ENCODE measurements around the gene PDE4D. TPM values are rescaled to one million over a fixed set of nuclear protein-coding genes. Genes with fewer than 3 reads are reported as not detected.
"Not testable (repeated sequence)": the region's sequence is repeated elsewhere in the genome, so short reads cannot be mapped to it uniquely, and the experiment has no call there.

The PDE4D gene
- total and polyA plus RNA-seq, 3 experiments from 2014 or later = 5.6 to 18.3 (median 17.7) TPM

DNA sequence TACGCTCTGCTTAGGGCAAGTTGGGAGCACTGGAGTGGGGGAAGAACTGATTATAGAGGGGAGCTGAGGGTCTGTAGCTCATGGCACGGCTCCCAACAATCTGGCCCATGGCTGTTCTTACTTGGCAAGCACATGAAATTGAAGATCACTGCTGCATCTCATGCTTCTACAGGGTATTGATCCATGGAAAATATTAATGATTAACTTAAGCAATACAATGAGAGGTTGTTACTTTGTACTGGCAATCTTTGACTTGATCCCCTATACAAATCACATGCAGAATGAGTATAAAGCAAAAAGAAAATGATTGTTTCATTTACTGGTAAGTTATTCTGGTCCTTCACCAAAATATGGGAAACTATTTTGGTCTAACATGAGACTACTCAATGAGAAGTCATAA is 481.1 kb downstream of the PDE4D start:
- no peak for DNase-seq
- peaks cover 3 to 5% of the 10 kb centered on the region in 2 donors for H3K27me3 Mint-ChIP-seq
- no peak overlapping the region for H3K27ac Mint-ChIP-seq
- no peaks in the 10 kb centered on the region for H3K27me3 ChIP-seq (ENCODE audit: insufficient read depth, low read length, poor library complexity, severe bottlenecking)
- no peak overlapping the region for H3K4me3 ChIP-seq (ENCODE audit: low read length)
- H3K9me3 ChIP-seq (ENCODE audit: low read length) = no peaks in the 10 kb centered on the region
- no peaks in the 10 kb centered on the region for H3K36me3 ChIP-seq (ENCODE audit: insufficient read depth, low read length)
- H3K36me3 Mint-ChIP-seq = peaks cover 0 to 4% (median 0%) of the 10 kb centered on the region in 3 donors
- POLR2A ChIA-PET = no interaction called here
- H3K4me1 Mint-ChIP-seq = no peaks in the 10 kb centered on the region
- no peak overlapping the region for H3K27ac ChIP-seq (ENCODE audit: low read depth, low read length)
- H3K9me3 Mint-ChIP-seq = peaks cover 2 to 12% (median 5%) of the 10 kb centered on the region in 5 donors
- no peaks in the 10 kb centered on the region for H3K4me1 ChIP-seq (ENCODE audit: insufficient read depth, low read length)
- CTCF ChIA-PET = no interaction called here
- H3K4me3 Mint-ChIP-seq = no peak overlapping the region

DNA sequence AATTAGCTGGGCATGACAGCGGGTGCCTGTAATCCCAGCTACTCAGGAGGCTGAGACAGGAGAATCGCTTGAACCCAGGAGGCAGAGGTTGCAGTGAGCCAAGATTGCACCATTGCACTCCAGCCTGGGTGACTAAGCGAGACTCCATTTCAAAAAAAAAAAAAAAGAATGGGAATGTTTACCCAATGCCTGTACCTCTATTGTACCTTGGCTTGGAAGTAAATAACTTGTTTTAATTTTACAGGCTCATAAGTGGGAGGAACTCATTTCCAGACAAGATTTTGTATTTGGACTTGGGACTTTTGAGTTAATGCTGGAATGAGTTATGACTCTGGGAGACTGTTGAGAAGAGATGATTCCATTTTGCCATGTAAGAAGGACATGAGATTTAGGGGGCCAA is 484.5 kb downstream of the PDE4D start:
- H3K4me3 Mint-ChIP-seq; H3K9me3 ChIP-seq (ENCODE audit: low read length); CTCF ChIA-PET; H3K27ac ChIP-seq (ENCODE audit: low read depth, low read length); H3K27me3 Mint-ChIP-seq; DNase-seq; H3K4me3 ChIP-seq (ENCODE audit: low read length); H3K36me3 Mint-ChIP-seq; POLR2A ChIA-PET; H3K4me1 ChIP-seq (ENCODE audit: insufficient read depth, low read length); H3K27me3 ChIP-seq (ENCODE audit: insufficient read depth, low read length, poor library complexity, severe bottlenecking); H3K4me1 Mint-ChIP-seq; H3K27ac Mint-ChIP-seq; H3K36me3 ChIP-seq (ENCODE audit: insufficient read depth, low read length): not testable (repeated sequence)
- peaks cover 2 to 16% (median 7%) of the 10 kb centered on the region in 5 donors for H3K9me3 Mint-ChIP-seq

DNA sequence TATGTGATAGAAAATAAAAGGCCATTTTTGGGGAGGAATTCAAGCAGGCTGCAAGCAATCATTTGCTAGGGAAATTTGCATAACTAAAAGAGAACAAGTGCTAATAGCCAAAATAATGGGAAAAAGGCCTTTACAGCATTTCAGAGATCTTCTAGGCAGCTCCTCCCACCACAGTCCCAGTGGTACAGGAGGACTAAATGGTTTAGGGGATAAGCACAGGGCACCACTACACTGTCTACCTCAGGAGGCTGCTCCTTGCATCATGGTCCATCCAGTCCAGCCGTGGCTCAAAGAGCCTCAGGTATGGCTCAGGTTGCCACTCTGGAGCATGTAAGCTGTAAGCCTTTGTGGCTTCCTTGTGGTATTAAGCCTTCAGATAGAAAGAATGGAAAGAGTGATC is 485.6 kb downstream of the PDE4D start:
- no peak overlapping the region for H3K27ac ChIP-seq (ENCODE audit: low read depth, low read length)
- no peak overlapping the region for H3K4me3 ChIP-seq (ENCODE audit: low read length)
- Mint-ChIP-seq H3K27ac (no peak overlapping the region), H3K36me3 (peaks cover 0 to 4% (median 0%) of the 10 kb centered on the region in 3 donors), H3K9me3 (peaks cover 2 to 16% (median 7%) of the 10 kb centered on the region in 5 donors), H3K4me1 (no peaks in the 10 kb centered on the region), H3K4me3 (no peak overlapping the region), H3K27me3 (peaks cover 0 to 5% of the 10 kb centered on the region in 2 donors)
- H3K4me1 ChIP-seq (ENCODE audit: insufficient read depth, low read length) = no peaks in the 10 kb centered on the region
- CTCF ChIA-PET = no interaction called here
- H3K36me3 ChIP-seq (ENCODE audit: insufficient read depth, low read length) = no peaks in the 10 kb centered on the region
- DNase-seq = no peak
- H3K9me3 ChIP-seq (ENCODE audit: low read length) = no peaks in the 10 kb centered on the region
- POLR2A ChIA-PET = no interaction called here
- H3K27me3 ChIP-seq (ENCODE audit: insufficient read depth, low read length, poor library complexity, severe bottlenecking) = no peaks in the 10 kb centered on the region

DNA sequence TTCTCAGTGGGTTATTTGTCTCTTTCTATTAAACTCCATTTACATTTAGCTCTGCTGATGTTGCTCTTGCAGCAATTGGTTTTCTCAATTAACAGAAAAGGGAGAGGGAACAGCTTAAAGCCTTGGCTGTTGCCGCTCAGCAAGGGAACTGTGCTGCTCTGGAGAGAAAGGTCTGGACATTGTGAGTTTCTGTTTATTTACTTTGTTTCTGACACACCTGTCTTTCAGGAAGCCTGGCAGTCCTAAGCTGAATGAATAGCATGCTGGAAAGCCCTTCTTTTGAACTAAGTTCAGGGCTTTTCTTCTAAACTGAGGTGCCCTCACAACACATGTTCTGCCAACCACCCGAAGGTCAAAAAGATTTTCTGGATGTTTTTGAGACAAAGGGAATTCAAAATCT is 491.9 kb downstream of the PDE4D start:
- H3K36me3 ChIP-seq (ENCODE audit: insufficient read depth, low read length) = no peaks in the 10 kb centered on the region
- no peaks in the 10 kb centered on the region for H3K27me3 ChIP-seq (ENCODE audit: insufficient read depth, low read length, poor library complexity, severe bottlenecking)
- Mint-ChIP-seq H3K4me1 (no peaks in the 10 kb centered on the region), H3K27me3 (peaks cover 0 to 2% of the 10 kb centered on the region in 2 donors), H3K36me3 (no peaks in the 10 kb centered on the region), H3K4me3 (no peak overlapping the region), H3K27ac (no peak overlapping the region), H3K9me3 (peaks cover 0 to 2% (median 2%) of the 10 kb centered on the region in 5 donors)
- no peaks in the 10 kb centered on the region for H3K4me1 ChIP-seq (ENCODE audit: insufficient read depth, low read length)
- ChIA-PET POLR2A (no interaction called here), CTCF (no interaction called here)
- no peak overlapping the region for H3K27ac ChIP-seq (ENCODE audit: low read depth, low read length)
- H3K9me3 ChIP-seq (ENCODE audit: low read length) = no peaks in the 10 kb centered on the region
- H3K4me3 ChIP-seq (ENCODE audit: low read length) = no peak overlapping the region
- DNase-seq = no peak

DNA sequence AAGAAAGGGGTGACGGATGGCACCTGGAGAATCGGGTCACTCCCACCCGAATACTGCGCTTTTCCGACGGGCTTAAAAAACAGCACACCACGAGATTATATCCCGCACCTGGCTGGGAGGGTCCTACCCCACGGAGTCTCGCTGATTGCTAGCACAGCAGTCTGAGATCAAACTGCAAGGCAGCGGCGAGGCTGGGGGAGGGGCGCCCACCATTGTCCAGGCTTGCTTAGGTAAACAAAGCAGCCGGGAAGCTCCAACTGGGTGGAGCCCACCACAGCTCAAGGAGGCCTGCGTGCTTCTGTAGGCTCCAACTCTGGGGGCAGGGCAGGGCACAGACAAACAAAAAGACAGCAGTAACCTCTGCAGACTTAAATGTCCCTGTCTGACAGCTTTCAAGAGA is 498.6 kb downstream of the PDE4D start:
- DNase-seq; H3K9me3 ChIP-seq (ENCODE audit: low read length); H3K9me3 Mint-ChIP-seq; H3K27ac ChIP-seq (ENCODE audit: low read depth, low read length); H3K27ac Mint-ChIP-seq; H3K4me1 Mint-ChIP-seq; H3K36me3 Mint-ChIP-seq; H3K4me1 ChIP-seq (ENCODE audit: insufficient read depth, low read length); H3K27me3 ChIP-seq (ENCODE audit: insufficient read depth, low read length, poor library complexity, severe bottlenecking); H3K4me3 Mint-ChIP-seq; POLR2A ChIA-PET; CTCF ChIA-PET; H3K4me3 ChIP-seq (ENCODE audit: low read length); H3K36me3 ChIP-seq (ENCODE audit: insufficient read depth, low read length): not testable (repeated sequence)
- peaks cover 0 to 17% of the 10 kb centered on the region in 2 donors for H3K27me3 Mint-ChIP-seq

DNA sequence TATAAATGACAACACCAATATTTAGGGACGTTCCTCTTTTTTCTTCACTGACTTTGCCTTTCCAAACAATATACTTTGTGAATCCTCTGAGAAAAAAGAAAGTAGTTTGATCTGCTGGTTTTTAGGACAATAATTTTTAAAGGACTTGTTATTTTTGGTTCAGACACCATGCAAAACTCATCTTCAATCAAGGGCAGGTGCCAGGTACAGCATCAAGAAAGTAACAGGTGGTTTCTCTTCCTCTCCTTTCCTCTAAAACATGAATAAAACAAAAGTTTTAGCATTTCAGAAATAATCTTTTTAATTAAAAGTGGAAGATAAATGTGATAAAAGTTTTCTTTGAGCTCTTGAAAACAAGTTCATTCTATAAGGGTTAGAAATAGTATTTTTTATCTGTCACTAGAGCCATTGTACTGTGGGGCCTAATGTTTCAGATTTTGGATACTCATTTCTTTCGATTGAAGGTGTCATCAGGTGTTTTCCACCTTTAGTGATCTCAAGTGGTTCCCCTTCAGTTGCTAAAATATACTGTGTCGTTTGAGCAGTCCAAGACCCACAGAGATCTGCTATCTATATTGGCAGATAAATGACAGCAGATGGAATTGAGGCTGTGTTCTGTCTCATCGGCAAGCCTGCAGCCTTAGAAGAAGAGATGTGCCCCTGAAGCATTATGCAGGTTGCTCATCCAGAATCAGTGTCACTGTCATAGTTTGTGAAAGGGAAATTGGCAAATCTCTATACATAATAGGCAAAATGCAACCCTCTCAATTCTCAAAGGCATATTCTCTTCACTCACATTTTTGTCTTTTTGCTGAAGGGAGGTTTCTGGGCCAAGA is 499.7 kb downstream of the PDE4D start:
- no peaks in the 10 kb centered on the region for H3K4me1 Mint-ChIP-seq
- ChIA-PET POLR2A (no interaction called here), CTCF (no interaction called here)
- H3K4me3 ChIP-seq (ENCODE audit: low read length) = no peak overlapping the region
- H3K9me3 ChIP-seq (ENCODE audit: low read length) = no peaks in the 10 kb centered on the region
- DNase-seq = no peak
- peaks cover 0 to 20% of the 10 kb centered on the region in 2 donors for H3K27me3 Mint-ChIP-seq
- H3K36me3 ChIP-seq (ENCODE audit: insufficient read depth, low read length) = no peaks in the 10 kb centered on the region
- no peaks in the 10 kb centered on the region for H3K36me3 Mint-ChIP-seq
- H3K9me3 Mint-ChIP-seq = no peaks in the 10 kb centered on the region
- H3K27me3 ChIP-seq (ENCODE audit: insufficient read depth, low read length, poor library complexity, severe bottlenecking) = no peaks in the 10 kb centered on the region
- H3K27ac Mint-ChIP-seq = no peak overlapping the region
- H3K4me1 ChIP-seq (ENCODE audit: insufficient read depth, low read length) = no peaks in the 10 kb centered on the region
- H3K4me3 Mint-ChIP-seq = no peak overlapping the region
- no peak overlapping the region for H3K27ac ChIP-seq (ENCODE audit: low read depth, low read length)

DNA sequence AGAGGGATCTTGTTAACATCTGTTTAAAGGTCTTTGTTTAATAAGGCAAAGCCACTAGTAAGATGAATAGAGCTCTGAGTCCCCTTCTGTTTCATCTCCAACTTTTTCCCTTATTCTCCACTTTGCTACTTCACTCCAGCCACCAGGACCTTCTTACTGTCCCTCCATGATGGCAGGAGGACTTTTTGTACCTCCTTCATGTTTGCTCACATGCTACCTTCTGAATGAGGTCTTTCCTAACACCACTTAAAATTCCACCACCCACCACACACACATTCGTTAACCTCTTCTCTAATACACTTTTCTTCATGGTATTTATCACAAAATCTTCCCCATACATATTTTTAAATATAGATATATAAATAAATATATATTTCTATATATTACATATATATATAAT is 501.9 kb downstream of the PDE4D start:
- ChIA-PET CTCF (no interaction called here), POLR2A (no interaction called here)
- Histone ChIP-seq H3K4me1 (ENCODE audit: insufficient read depth, low read length) (no peaks in the 10 kb centered on the region), H3K27me3 (ENCODE audit: insufficient read depth, low read length, poor library complexity, severe bottlenecking) (no peaks in the 10 kb centered on the region), H3K27ac (ENCODE audit: low read depth, low read length) (no peak overlapping the region), H3K36me3 (ENCODE audit: insufficient read depth, low read length) (no peaks in the 10 kb centered on the region), H3K9me3 (ENCODE audit: low read length) (no peaks in the 10 kb centered on the region), H3K4me3 (ENCODE audit: low read length) (no peak overlapping the region)
- no peaks in the 10 kb centered on the region for H3K4me1 Mint-ChIP-seq
- no peaks in the 10 kb centered on the region for H3K36me3 Mint-ChIP-seq
- H3K27me3 Mint-ChIP-seq = peaks cover 0 to 27% of the 10 kb centered on the region in 2 donors
- no peaks in the 10 kb centered on the region for H3K9me3 Mint-ChIP-seq
- no peak for DNase-seq
- no peak overlapping the region for H3K4me3 Mint-ChIP-seq
- H3K27ac Mint-ChIP-seq = peak overlapping the region in 1 of 8 donors; percentile 18

DNA sequence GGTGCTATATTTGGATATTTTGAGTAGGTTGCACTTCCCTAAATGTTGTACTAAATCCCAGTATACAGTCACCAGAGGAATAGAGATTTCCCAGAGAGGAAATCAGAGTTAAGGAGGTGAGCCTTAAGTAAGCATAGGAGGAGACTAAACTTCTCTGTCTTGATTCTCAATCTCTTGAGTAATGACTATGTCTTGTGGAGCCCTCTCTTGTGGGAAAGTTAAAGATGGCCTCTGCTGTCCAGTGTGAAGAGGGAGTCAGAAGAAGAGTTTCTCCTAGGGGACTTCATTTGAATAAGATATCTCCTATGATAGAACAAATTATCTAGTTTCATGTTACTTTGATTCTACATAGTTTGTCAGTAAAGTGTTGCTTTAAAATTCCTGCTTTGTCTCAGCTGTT is 502.5 kb downstream of the PDE4D start:
- CTCF ChIA-PET = no interaction called here
- Histone ChIP-seq H3K9me3 (ENCODE audit: low read length) (no peaks in the 10 kb centered on the region), H3K27me3 (ENCODE audit: insufficient read depth, low read length, poor library complexity, severe bottlenecking) (no peaks in the 10 kb centered on the region), H3K4me3 (ENCODE audit: low read length) (no peak overlapping the region), H3K27ac (ENCODE audit: low read depth, low read length) (no peak overlapping the region), H3K36me3 (ENCODE audit: insufficient read depth, low read length) (no peaks in the 10 kb centered on the region), H3K4me1 (ENCODE audit: insufficient read depth, low read length) (no peaks in the 10 kb centered on the region)
- Mint-ChIP-seq H3K4me1 (no peaks in the 10 kb centered on the region), H3K4me3 (no peak overlapping the region), H3K36me3 (no peaks in the 10 kb centered on the region), H3K27ac (no peak overlapping the region), H3K27me3 (peaks cover 2 to 27% of the 10 kb centered on the region in 2 donors), H3K9me3 (no peaks in the 10 kb centered on the region)
- POLR2A ChIA-PET = no interaction called here
- DNase-seq = no peak
